DOHH2 (cell line): ENCODE measurements around the gene AKNA.

Source experiments
- CTCF ChIP-seq: fragments of 200-600 bp; sonication (generic); IDR thresholded peaks from one replicate; pipeline ENCODE4 v1.5.1; 2014; ENCODE audit warnings: antibody characterized with exemption, mild to moderate bottlenecking, low read depth, low read length; ENCODE audit not compliant: poor library complexity, severe bottlenecking
- EZH2phosphoT487 ChIP-seq: fragments of 200-600 bp; sonication (generic); IDR thresholded peaks from 2 replicates; pipeline ENCODE4 v1.6.1; 2017; ENCODE audit warnings: borderline replicate concordance, mild to moderate bottlenecking, antibody characterized with exemption, low read length, moderate library complexity, mixed read lengths

- TF ChIP-seq CTCF (no peak), EZH2phosphoT487 (no peak)
These were observed 7.5 kb upstream of the AKNA start for GRCh38 chr9:114395334-114395617.
